ENCODE data around the gene ESRRA. TPM values are rescaled to one million over a fixed set of nuclear protein-coding genes. Genes with fewer than 3 reads are reported as not detected.

The ESRRA gene
- total and polyA plus RNA-seq, 2 of the 13 experiments (the other 11 are each of a cell fraction or from before 2014, with no cell fraction given) = 18.1 to 36.3 TPM

- TF ChIP-seq ARHGAP35 (CRISPR knock-in tag; IDR thresholded peaks at IDR 0.05; ENCODE audit: borderline replicate concordance) (no peak), ZNF382 (CRISPR knock-in tag; IDR thresholded peaks at IDR 0.05; ENCODE audit: borderline replicate concordance) (no peak), ZNF780A (CRISPR knock-in tag; IDR thresholded peaks at IDR 0.05) (no peak), ZNF567 (CRISPR knock-in tag; IDR thresholded peaks at IDR 0.05; ENCODE audit: borderline replicate concordance) (no peak), SYNCRIP (IDR thresholded peaks at IDR 0.05; ENCODE audit: insufficient read depth, low read depth, low read length) (no peak), ZNF383 (CRISPR knock-in tag; IDR thresholded peaks at IDR 0.05; ENCODE audit: borderline replicate concordance) (no peak), RORA (CRISPR knock-in tag; IDR thresholded peaks at IDR 0.05) (no peak), SMAD9 (CRISPR knock-in tag; IDR thresholded peaks at IDR 0.05) (no peak), ZNF878 (CRISPR knock-in tag; IDR thresholded peaks at IDR 0.05) (no peak), ZNF678 (CRISPR knock-in tag; IDR thresholded peaks at IDR 0.05) (no peak), ZNF800 (CRISPR knock-in tag; IDR thresholded peaks at IDR 0.05) (no peak), ZNF660 (CRISPR knock-in tag; IDR thresholded peaks at IDR 0.05; ENCODE audit: borderline replicate concordance, low read depth) (no peak)
- TF ChIP-seq, protein P1, sequence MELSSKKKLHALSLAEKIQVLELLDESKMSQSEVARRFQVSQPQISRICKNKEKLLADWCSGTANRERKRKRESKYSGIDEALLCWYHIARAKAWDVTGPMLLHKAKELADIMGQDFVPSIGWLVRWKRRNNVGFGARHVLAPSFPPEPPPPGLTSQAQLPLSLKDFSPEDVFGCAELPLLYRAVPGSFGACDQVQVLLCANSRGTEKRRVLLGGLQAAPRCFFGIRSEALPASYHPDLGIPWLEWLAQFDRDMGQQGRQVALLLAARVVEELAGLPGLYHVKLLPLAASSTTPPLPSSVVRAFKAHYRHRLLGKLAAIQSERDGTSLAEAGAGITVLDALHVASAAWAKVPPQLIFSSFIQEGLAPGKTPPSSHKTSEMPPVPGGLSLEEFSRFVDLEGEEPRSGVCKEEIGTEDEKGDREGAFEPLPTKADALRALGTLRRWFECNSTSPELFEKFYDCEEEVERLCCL (CRISPR knock-in tag; IDR thresholded peaks at IDR 0.05; ENCODE audit: borderline replicate concordance) = no peak
- no peak overlapping the region for H3K4me2 ChIP-seq (ENCODE audit: low read depth, low read length)
- intact Hi-C loops (cut with micrococcal nuclease; ENCODE audit: unreplicated experiment) (no loop called here), in situ Hi-C loops (cut with HindIII; ENCODE audit: extremely low pct_ligation_motif_present, low pct_unique_long_range_greater_than_20kb) (no loop called here)
- ATAC-seq = no peak
- no peaks in the 10 kb centered on the region for H3K79me2 ChIP-seq (ENCODE audit: insufficient read depth, low read length)
- no peak overlapping the region for H2AFZ ChIP-seq (ENCODE audit: low read length)
- H3K9ac ChIP-seq (ENCODE audit: insufficient read depth, low read depth, low read length) = no peak overlapping the region
- ChIA-PET POLR2A (no interaction called here), CTCF (ENCODE audit: low intra/inter-chr PET ratio, low total read pairs) (no interaction called here)
- no peak for DNase-seq (ENCODE audit: low spot score)
- no TSS peak for BruUV-seq (replicated peaks)
- H4K20me1 ChIP-seq (ENCODE audit: insufficient read depth, low read length) = no peaks in the 10 kb centered on the region
- peaks cover 9 to 35% of the 10 kb centered on the region in 2 experiments; a peak in 4 of 5 replicates for H3K36me3 ChIP-seq (replicated peaks in 1 of 2; ENCODE audit: control insufficient read depth in 1 of 2, insufficient read depth in 2 of 2, low read length in 2 of 2)
- no peak for FAIRE-seq
- H3K4me1 ChIP-seq (ENCODE audit: insufficient read depth, low read length) = no peaks in the 10 kb centered on the region
- 98% methylated on average over 34 of the region's 42 CpGs for WGBS (ENCODE audit: low lambda C conversion rate)
- H3K4me3 ChIP-seq (replicated peaks in 1 of 3; ENCODE audit: insufficient read depth in 1 of 3, low read depth in 2 of 3, low read length in 3 of 3) = no peak overlapping the region
- H3K27me3 ChIP-seq (ENCODE audit: control insufficient read depth in 1 of 2, insufficient read depth in 2 of 2, low read length in 2 of 2) = no peaks in the 10 kb centered on the region
- H3K9me3 ChIP-seq (ENCODE audit: low read length) = no peaks in the 10 kb centered on the region
- H3K27ac ChIP-seq (ENCODE audit: extremely low read length, insufficient read depth, low read length) = no peak overlapping the region
Measured at GRCh38 chr11:64262271-64263002, 42.9 kb upstream of the ESRRA start.
